ENCODE results near the gene PLA2G6. TPM values are rescaled to one million over a fixed set of nuclear protein-coding genes. Genes with fewer than 3 reads are reported as not detected.

Gene PLA2G6
- total RNA-seq, 2 donors from 2014 or later = 41.5 to 68.0 TPM

GRCh38 chr22:38191731-38192474, 10.3 kb upstream of the PLA2G6 start:
- peaks cover 27% of the 10 kb centered on the region for H3K4me1 ChIP-seq
- H3K27me3 ChIP-seq = no peaks in the 10 kb centered on the region
- TF ChIP-seq CTCF (IDR thresholded peaks at IDR 0.05) = no peak
- no peak for TF ChIP-seq POLR2A (IDR thresholded peaks at IDR 0.05)
- DNase-seq = no peak
- no peaks in the 10 kb centered on the region for H3K9me3 ChIP-seq
- ATAC-seq = no peak
- 83 to 90% methylated on average over 10 of the region's 10 CpGs for WGBS, 2 donors
- intact Hi-C loops (cut with DNase I) = no loop called here
- H3K27ac ChIP-seq = no peak overlapping the region
- no peak overlapping the region for H3K4me3 ChIP-seq
- no peaks in the 10 kb centered on the region for H3K36me3 ChIP-seq (replicated peaks in 1 of 2; ENCODE audit: insufficient read depth in 1 of 2, low read depth in 2 of 2)

- no peak for DNase-seq
- 82 to 88% methylated on average over 13 to 14 of the region's 14 CpGs for WGBS, 2 donors
- intact Hi-C loops (cut with DNase I) = no loop called here
- no peak for ATAC-seq
- TF ChIP-seq CTCF (IDR thresholded peaks at IDR 0.05) (no peak), POLR2A (IDR thresholded peaks at IDR 0.05) (no peak)
- Histone ChIP-seq H3K9me3 (no peaks in the 10 kb centered on the region), H3K27ac (no peak overlapping the region), H3K4me1 (peaks cover 28% of the 10 kb centered on the region), H3K27me3 (no peaks in the 10 kb centered on the region), H3K4me3 (no peak overlapping the region), H3K36me3 (replicated peaks in 1 of 2; ENCODE audit: insufficient read depth in 1 of 2, low read depth in 2 of 2) (no peaks in the 10 kb centered on the region)
Observed at GRCh38 chr22:38191055-38191454, 9.4 kb upstream of the PLA2G6 start.

GRCh38 chr22:38190581-38190980, 9.0 kb upstream of the PLA2G6 start:
- H3K4me3 ChIP-seq = no peak overlapping the region
- DNase-seq (no peak), ATAC-seq (no peak)
- no peaks in the 10 kb centered on the region for H3K36me3 ChIP-seq (replicated peaks in 1 of 2; ENCODE audit: insufficient read depth in 1 of 2, low read depth in 2 of 2)
- WGBS, 2 donors = 51 to 60% methylated on average over 6 of the region's 6 CpGs
- no peaks in the 10 kb centered on the region for H3K9me3 ChIP-seq
- H3K4me1 ChIP-seq = peaks cover 28% of the 10 kb centered on the region
- intact Hi-C loops (cut with DNase I) = no loop called here
- H3K27ac ChIP-seq = no peak overlapping the region
- TF ChIP-seq CTCF (IDR thresholded peaks at IDR 0.05) = no peak
- TF ChIP-seq POLR2A (IDR thresholded peaks at IDR 0.05) = no peak
- H3K27me3 ChIP-seq = no peaks in the 10 kb centered on the region

DNA sequence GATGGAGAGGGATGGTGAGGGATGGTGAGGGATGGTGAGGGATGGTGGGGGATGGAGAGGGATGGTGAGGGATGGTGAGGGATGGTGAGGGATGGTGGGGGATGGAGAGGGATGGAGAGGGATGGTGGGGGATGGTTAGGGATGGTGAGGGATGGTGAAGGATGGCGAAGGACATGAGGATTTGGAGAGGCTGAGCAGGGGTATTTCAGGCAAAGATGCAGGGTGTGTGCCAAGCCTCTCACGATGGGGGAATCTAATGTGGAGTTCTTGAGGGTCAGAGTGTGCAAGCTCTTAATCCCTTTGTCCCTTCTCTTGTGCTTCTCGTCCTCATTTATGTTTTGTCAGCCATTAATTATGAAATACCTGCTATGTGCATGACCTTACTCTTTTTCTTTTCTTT, 7.5 kb upstream of the PLA2G6 start:
- intact Hi-C loops (cut with DNase I) = no loop called here
- Histone ChIP-seq H3K4me1 (peaks cover 22% of the 10 kb centered on the region), H3K36me3 (replicated peaks in 1 of 2; ENCODE audit: insufficient read depth in 1 of 2, low read depth in 2 of 2) (no peaks in the 10 kb centered on the region), H3K9me3 (no peaks in the 10 kb centered on the region), H3K27me3 (no peaks in the 10 kb centered on the region), H3K27ac (no peak overlapping the region), H3K4me3 (no peak overlapping the region)
- TF ChIP-seq POLR2A (IDR thresholded peaks at IDR 0.05) (no peak), CTCF (IDR thresholded peaks at IDR 0.05) (no peak)
- no peak for ATAC-seq
- DNase-seq = no peak
- 59 to 66% methylated on average over 3 of the region's 3 CpGs for WGBS, 2 donors
